Measurements from ENCODE around the gene ARNT2.
A peak's percentile ranks its signal among the peaks of the same experiment; 100 is the strongest.

Gene ARNT2

GRCh38 chr15:80577552-80578205 is 173.5 kb downstream of the ARNT2 start:
- no peak for DNase-seq (ENCODE audit: low spot score)

GRCh38 chr15:80578206-80578595 is 174.0 kb downstream of the ARNT2 start:
- no peak for DNase-seq (ENCODE audit: low spot score)

- DNase-seq (ENCODE audit: low spot score): no peak
Observed at GRCh38 chr15:80578871-80579270, 174.7 kb downstream of the ARNT2 start.

GRCh38 chr15:80579611-80580010 is 175.4 kb downstream of the ARNT2 start:
- no peak for DNase-seq (ENCODE audit: low spot score)

- no peak for DNase-seq (ENCODE audit: low spot score)
Observed at GRCh38 chr15:80580106-80580505, 175.9 kb downstream of the ARNT2 start.

- DNase-seq (ENCODE audit: low spot score): no peak
Observed at GRCh38 chr15:80580536-80581260, 176.5 kb downstream of the ARNT2 start.

GRCh38 chr15:80581976-80582375 is 177.8 kb downstream of the ARNT2 start:
- no peak for DNase-seq (ENCODE audit: low spot score)

GRCh38 chr15:80582816-80583423 is 178.7 kb downstream of the ARNT2 start:
- DNase-seq (ENCODE audit: low spot score): no peak

- DNase-seq (ENCODE audit: low spot score): no peak
Observed at GRCh38 chr15:80584561-80584964, 180.4 kb downstream of the ARNT2 start.

GRCh38 chr15:80584973-80585525 is 180.9 kb downstream of the ARNT2 start:
- DNase-seq (ENCODE audit: low spot score): no peak

GRCh38 chr15:80585544-80586018 is 181.4 kb downstream of the ARNT2 start:
- DNase-seq (ENCODE audit: low spot score): no peak

GRCh38 chr15:80586161-80586560 is 182.0 kb downstream of the ARNT2 start:
- no peak for DNase-seq (ENCODE audit: low spot score)

GRCh38 chr15:80587007-80587406 is 182.8 kb downstream of the ARNT2 start:
- DNase-seq (ENCODE audit: low spot score): no peak

GRCh38 chr15:80587816-80588456 is 183.8 kb downstream of the ARNT2 start:
- no peak for DNase-seq (ENCODE audit: low spot score)

- DNase-seq (ENCODE audit: low spot score): peak; percentile 89
Observed at GRCh38 chr15:80588801-80589200, 184.6 kb downstream of the ARNT2 start.

GRCh38 chr15:80590761-80591355 is 186.7 kb downstream of the ARNT2 start:
- no peak for DNase-seq (ENCODE audit: low spot score)

GRCh38 chr15:80591471-80591870 is 187.3 kb downstream of the ARNT2 start:
- no peak for DNase-seq (ENCODE audit: low spot score)

- DNase-seq (ENCODE audit: low spot score): no peak
Observed at GRCh38 chr15:80591938-80592825, 188.0 kb downstream of the ARNT2 start.

- DNase-seq (ENCODE audit: low spot score): no peak
Observed at GRCh38 chr15:80593486-80594030, 189.4 kb downstream of the ARNT2 start.

GRCh38 chr15:80594091-80594889 is 190.1 kb downstream of the ARNT2 start:
- DNase-seq (ENCODE audit: low spot score): no peak

All from hepatic stellate cell (primary cell).